AG04450 (cell line): ENCODE results near the gene PHF14. TPM values are rescaled to one million over a fixed set of nuclear protein-coding genes. Genes with fewer than 3 reads are reported as not detected.

Experiments used
- CTCF ChIA-PET: fragments of 300-600, 350-600 bp; formaldehyde crosslinking; extraction: SDS; loops from one replicate; lab custom pipeline; 2022; ENCODE audit warnings: antibody characterized with exemption, inconsistent platforms; lab: Charles Lee
- POLR2A ChIA-PET: fragments of 350-600 bp; formaldehyde crosslinking; extraction: SDS; loops from one replicate; lab custom pipeline; 2021; ENCODE audit warnings: antibody characterized with exemption, inconsistent platforms; lab: Yijun Ruan, JAX
- DNase-seq: peaks from one replicate; pipeline ENCODE4 v3.0.0-alpha.2; 2011; ENCODE audit warnings: low read depth, low spot score
- H3K27ac ChIP-seq: one replicate; pipeline ENCODE4 v1.5.1; 2012; ENCODE audit warnings: low read depth, low read length, control low read depth
- H3K27me3 ChIP-seq: one replicate; pipeline ENCODE4 v1.6.0; 2012; ENCODE audit warnings: low read length; ENCODE audit not compliant: control insufficient read depth, insufficient read depth
- H3K4me3 ChIP-seq: 2 replicates; pipeline ENCODE4 v1.5.1; 2011; ENCODE audit warnings: mild to moderate bottlenecking, low read depth, low read length, control low read depth
- H3K9me3 ChIP-seq: 2 replicates; pipeline ENCODE4 v1.5.1; 2012; ENCODE audit warnings: low read length; ENCODE audit not compliant: control insufficient read depth, insufficient read depth
- CTCF ChIP-seq: IDR thresholded peaks from 2 replicates; pipeline ENCODE4 v1.5.1; 2011; ENCODE audit warnings: low read depth, low read length, control low read depth, inconsistent platforms
- polyA plus RNA-seq: library from polyadenylated mRNA; depleted of rRNA; stranded (reverse); fragments of >200 nt; gene quantifications from 2 replicates; pipeline ENCODE4 v1.2.3, GENCODE V29; 2011

PHF14 gene
- polyA plus RNA-seq, 1 experiment: 26.2 TPM

GRCh38 chr7:11203683-11204082 lies 230.0 kb downstream of the PHF14 start:
- H3K4me3 ChIP-seq: no peak overlapping the region
- no peak overlapping the region for H3K27ac ChIP-seq
- no peaks in the 10 kb centered on the region for H3K27me3 ChIP-seq
- CTCF ChIA-PET: interaction anchor here (2.6 kb wide), 1 partner anchor 8 kb away, joined by 17 read pairs; no protein-coding TSS in a partner anchor
- TF ChIP-seq CTCF: no peak
- no peaks in the 10 kb centered on the region for H3K9me3 ChIP-seq
- POLR2A ChIA-PET: no interaction called here
- DNase-seq: no peak

GRCh38 chr7:11206177-11206899 lies 232.7 kb downstream of the PHF14 start:
- no peak for TF ChIP-seq CTCF
- Histone ChIP-seq H3K9me3 (no peaks in the 10 kb centered on the region), H3K27ac (no peak overlapping the region), H3K4me3 (no peak overlapping the region), H3K27me3 (no peaks in the 10 kb centered on the region)
- ChIA-PET POLR2A (no interaction called here), CTCF (interaction anchor here (1.2 kb wide), 1 partner anchor 22 kb away, joined by 4 read pairs; no protein-coding TSS in a partner anchor)
- no peak for DNase-seq

- POLR2A ChIA-PET: no interaction called here
- CTCF ChIA-PET: interaction anchor here (0.6 kb wide), 1 partner anchor 318 kb away, joined by 3 read pairs; no protein-coding TSS in a partner anchor
- no peak for DNase-seq
- H3K4me3 ChIP-seq: no peak overlapping the region
- no peaks in the 10 kb centered on the region for H3K9me3 ChIP-seq
- H3K27ac ChIP-seq: no peak overlapping the region
- peak; percentile 20; the same call in 1 of the 2 replicates for TF ChIP-seq CTCF
- H3K27me3 ChIP-seq: no peaks in the 10 kb centered on the region
Observed at GRCh38 chr7:11207565-11207964, 233.9 kb downstream of the PHF14 start.

- H3K27me3 ChIP-seq: no peaks in the 10 kb centered on the region
- ChIA-PET CTCF (no interaction called here), POLR2A (no interaction called here)
- no peak for DNase-seq
- no peak overlapping the region for H3K27ac ChIP-seq
- H3K9me3 ChIP-seq: no peaks in the 10 kb centered on the region
- H3K4me3 ChIP-seq: no peak overlapping the region
- TF ChIP-seq CTCF: no peak
Observed at GRCh38 chr7:11208883-11209465, 235.3 kb downstream of the PHF14 start.

GRCh38 chr7:11210374-11210773 lies 236.7 kb downstream of the PHF14 start:
- no peak for TF ChIP-seq CTCF
- Histone ChIP-seq H3K9me3 (no peaks in the 10 kb centered on the region), H3K4me3 (no peak overlapping the region), H3K27me3 (no peaks in the 10 kb centered on the region), H3K27ac (no peak overlapping the region)
- no peak for DNase-seq
- ChIA-PET CTCF (interaction anchor here (0.7 to 3.0 kb wide), 4 partner anchors 17 to 212 kb away, joined by 4 to 30 read pairs (median 11); no protein-coding TSS in a partner anchor), POLR2A (no interaction called here)
